Measurements from ENCODE around the gene CREB3L4.
"Not testable (repeated sequence)": the region's sequence is repeated elsewhere in the genome, so short reads cannot be mapped to it uniquely, and the experiment has no call there.

The CREB3L4 gene

DNA sequence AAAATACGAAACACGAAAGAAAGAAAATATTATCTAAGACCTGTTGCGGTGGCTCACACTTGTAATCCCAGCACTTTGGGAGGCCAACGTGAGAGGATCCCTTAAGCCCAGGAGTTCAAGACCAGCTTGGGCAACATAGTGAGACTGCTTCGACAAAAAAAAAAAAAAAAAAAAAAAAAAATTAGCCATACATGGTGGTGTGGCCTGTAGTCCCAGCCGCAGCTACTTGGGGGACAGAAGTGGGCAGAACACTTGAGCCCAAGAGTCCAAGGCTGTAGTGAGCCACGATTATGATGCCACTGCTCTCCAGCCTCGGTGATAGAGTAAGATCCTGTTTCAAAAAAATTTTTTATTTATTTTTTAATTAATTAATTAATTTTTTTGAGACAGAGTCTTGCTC is 19.9 kb downstream of the CREB3L4 start:
- DNase-seq: no peak

DNA sequence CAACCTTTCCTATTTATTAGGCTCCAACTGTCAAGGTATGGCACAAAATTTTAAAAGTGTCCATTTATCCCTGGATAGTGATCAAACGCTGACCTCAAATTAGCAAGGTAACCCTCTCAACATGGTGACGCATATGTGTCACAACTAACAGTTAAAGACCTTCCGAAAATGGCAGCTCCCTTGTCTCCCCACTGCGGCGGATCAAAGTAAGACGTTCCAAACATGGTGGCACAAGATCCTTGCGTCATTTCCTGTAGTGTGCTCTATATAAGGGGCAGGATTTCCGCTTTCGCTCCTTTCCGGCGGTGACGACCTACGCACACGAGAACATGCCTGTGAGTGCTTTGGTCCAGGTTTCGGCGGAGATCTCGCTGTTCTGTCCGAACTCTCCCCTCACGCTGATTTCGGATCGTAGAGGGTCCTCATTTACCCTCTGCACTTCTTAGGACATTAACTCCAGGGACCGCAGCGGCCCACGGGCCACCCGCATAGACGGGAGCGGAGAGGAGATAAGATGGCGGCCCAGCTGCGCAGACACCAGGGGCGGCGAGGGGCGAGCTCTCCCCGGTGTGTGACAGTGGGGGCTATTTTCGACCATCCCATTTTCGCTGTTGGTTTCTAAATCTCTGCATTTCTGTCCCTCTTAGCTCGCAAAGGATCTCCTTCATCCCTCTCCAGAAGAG is 22.9 kb downstream of the CREB3L4 start, which contains the start of gene RPS27:
Gene RPS27, plus strand, starts transcription at position 295 of the 683 bp plus-strand sequence. Its CDS starts 35 bp downstream, at position 330.
- DNase-seq: peak; percentile 95

DNA sequence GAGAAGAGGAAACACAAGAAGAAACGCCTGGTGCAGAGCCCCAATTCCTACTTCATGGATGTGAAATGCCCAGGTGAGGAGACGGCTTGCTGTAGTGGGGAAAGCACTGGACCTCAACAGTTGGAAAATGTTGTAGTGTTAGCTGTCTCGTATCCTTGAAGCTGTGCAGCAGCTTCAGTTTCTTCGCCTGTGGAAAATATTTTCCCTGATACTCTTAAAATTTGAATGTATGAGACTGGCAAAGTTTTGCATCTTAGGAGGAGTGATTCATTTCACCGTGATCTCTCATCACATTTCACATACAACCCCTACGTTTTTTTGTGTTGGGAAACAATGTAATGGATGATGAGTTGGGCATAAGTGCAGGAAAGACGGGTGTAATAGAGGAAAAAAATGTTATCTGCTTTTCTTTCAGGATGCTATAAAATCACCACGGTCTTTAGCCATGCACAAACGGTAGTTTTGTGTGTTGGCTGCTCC is 23.5 kb downstream of the CREB3L4 start:
- no peak for DNase-seq

DNA sequence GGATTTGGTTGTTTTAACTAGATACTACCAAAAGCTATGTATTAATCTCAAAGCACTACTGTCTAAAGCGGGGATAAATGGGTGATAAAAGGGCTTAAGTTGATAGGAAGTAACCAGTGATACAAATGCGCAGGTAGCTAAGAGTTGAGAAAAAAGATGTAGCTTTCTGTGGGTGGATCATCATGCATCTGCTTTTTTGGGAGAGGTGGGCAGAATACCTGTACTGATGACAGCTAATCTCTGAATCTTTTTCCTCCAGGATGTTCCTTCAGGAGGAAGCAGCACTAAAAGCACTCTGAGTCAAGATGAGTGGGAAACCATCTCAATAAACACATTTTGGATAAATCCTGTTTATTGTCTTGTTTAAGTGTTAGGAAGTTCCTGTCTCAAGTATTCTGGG is 24.1 kb downstream of the CREB3L4 start:
- no peak for DNase-seq

DNA sequence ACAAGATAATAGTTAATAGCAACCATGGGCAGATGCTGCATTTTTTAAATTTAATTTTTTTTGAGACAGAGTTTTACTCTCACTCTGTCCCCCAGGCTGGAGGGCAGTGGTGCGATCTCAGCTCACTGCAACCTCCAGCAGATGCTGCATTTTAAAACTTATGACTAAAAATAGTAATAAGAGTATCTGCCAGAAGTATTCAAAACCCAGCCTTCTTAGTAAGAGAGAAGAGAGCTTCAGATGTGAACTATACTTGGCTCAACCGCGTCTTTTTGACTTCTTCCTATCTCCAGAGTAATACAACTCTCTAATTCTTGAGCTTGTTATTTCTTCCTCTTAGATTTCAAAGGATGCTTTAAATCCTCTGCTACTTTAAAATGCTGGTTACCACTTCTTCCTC is 27.5 kb downstream of the CREB3L4 start:
- no peak for DNase-seq

DNA sequence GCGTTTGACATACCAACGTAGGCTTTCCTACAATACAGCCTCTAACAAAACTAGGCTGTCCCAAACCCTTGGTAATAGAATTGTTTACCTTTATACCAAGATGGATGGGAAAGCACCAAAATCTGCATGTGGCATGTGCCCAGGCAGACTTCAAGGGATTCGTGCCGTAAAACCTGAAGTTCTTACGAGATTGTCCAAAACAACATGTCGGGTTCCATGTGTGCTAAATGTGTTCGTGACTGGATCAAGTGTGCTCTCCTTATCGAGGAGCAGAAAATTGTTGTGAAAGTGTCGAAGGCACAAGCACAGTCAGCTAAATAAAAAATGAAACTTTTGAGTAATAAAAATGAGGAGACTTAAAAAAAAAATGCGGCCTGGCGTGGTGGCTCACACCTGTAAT is 27.9 kb downstream of the CREB3L4 start:
- DNase-seq: no peak

DNA sequence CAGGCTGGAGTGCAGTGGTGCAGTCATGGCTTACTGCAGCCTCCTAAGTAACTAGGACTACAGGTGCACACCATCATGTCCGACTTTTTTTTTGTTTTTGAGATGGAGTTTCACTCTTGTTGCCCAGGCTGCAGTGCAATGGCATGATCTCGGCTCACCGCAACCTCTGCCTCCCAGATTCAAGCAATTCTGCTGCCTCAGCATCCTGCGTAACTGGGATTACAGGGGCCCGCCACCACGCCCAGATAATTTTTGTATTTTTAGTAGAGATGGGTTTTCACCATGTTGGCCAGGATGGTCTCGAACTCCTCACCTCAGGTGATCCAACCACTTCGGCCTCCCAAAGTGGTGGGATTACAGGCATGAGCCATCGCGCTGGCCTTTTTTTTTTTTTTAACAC is 29.2 kb downstream of the CREB3L4 start:
- DNase-seq: not testable (repeated sequence)

DNA sequence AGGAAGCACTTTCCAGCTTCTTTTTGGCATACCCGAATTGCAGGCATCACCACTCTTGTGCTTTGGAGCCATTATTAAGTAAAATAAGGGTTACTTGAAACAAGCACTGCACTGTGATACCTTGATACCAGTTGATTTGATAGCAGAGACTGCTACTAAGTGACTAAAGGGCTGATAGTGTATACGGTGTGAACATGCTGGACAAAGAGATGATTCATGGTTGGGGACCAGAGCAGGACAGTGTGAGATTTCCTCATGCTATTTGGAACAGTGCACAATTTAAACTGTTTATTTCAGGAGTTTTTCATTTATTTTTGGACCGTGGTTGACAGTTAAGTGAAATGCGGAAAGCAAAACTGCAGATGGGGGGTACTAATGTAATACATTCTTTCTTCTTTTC is 32.7 kb downstream of the CREB3L4 start:
- no peak for DNase-seq

DNA sequence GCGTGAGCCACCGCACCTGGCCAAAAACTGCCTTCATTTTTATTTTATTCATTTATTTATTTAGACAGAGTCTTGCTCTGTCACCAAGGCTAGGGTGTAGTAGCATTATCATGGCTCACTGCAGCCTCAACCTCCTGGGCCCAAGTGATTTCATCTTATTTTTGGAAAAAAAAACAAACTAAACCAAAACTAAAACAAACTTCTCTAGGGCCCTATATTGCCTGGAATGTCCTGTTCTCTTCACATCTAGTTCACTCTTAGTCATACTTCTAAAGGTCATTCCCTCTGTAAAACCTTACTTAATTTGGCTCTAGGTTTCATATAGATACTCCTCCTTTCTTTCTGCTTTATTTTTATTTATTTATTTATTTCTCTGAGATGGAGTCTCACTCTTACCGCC is 38.4 kb downstream of the CREB3L4 start:
- no peak for DNase-seq

DNA sequence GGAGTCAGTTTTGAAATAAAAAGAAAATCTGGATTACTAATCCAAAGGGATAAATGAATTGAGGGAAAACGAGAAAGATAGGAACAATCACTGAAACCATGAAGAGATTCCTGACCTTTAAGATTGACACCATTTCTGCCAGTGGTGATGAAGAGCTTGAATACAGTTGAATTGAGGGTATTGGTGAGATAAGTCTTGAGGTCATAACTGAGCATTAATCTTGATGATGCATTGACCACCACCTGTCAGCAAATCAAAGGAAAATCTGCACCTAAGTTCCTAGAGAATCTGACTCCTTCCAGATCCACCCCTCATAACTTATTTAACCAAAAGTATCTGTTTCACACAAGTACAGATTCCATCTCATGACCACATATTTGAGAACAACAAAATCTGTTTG is 44.4 kb downstream of the CREB3L4 start:
- DNase-seq: no peak

DNA sequence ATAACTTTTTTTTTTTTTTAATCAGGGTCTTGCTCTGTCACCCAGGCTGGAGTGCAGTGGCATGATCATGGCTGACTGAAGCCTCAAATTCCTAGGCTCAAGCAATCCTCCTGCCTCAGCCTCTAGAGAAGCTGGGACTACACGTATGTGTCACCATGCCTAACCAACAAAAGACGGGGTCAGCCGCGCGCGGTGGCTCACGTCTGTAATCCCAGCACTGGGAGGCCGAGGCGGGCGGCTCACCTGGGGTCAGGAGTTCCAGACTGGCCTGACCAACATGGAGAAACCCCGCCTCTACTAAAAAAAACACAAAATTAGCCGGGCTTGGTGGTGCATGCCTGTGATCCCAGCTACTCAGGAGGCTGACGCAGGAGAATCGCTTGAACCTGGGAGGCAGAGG is 44.8 kb downstream of the CREB3L4 start:
- DNase-seq: not testable (repeated sequence)

DNA sequence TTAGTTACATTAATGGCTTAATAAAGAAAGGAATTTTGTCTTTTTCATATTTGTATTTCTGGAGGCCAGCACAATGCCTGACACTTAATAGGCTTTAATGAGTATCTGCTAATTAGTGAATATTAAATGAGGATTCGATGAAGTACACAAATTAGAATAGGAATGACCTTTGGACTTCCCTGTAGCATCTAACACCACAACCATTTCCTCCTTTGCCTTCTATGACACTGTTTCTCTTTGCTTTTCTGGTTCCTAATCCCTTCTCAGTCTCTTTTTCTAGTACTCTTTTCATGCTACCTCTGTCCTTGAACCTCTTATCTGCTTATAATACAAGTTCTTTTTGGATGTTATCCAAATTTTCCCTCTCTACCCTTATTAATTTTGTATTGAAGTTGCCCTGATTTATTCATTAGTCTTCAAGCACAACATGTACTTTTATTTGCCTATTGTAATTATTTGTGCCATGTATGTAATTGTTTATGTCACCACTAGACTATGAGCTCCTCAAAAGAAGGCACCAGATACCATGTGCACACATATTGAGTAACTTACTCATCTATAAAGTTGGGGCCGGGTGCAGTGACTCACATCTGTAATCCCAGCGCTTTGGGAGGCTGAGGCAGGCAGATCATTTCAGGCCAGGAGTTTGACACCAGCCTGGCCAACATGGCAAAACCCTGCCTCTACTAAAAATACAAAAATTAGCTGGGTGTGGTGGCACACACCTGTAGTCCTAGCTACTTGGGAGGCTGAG is 46.6 kb downstream of the CREB3L4 start:
- peak; percentile 34 for DNase-seq

DNA sequence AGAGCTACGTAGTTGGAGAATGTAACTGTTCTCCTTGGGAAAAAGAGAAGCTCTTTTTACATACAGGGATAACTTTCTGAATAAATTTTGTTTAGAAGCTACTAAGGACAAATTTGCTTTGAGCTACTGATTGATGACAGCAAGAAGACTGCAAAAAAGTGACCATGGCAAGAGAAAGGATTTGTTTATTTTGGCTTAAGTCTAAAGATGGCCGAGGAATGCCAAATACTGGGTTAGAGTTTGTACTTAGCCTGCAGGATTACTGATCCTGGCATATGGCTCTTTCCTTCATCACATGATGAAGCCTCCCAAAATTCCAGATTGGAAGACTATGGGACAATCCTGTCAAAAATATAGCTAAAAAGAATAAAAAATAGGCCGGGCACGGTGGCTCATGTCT is 51.6 kb downstream of the CREB3L4 start:
- DNase-seq: no peak

DNA sequence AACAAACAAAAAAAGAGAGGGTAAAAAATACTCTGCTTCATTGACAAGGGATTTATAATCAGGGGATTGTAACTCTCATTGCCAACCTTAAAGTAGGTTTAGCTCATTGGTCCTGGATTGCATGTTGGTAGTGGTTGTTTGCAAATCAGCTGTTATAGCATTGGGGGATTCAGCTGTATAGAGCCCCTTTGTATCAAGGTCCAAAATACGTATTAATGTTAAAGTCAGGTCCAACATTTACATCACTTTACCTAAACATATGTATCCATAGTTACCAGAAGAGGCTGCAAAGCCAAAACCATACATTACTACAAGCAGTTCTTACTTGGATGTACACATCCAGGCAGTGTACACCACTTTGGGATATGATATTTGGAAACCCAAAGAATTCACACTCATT is 52.2 kb downstream of the CREB3L4 start:
- no peak for DNase-seq

Measured in DMS79 (cell line).